GM19351 (cell line): ENCODE results near the gene PDIA2.
"Not testable (repeated sequence)": the region's sequence is repeated elsewhere in the genome, so short reads cannot be mapped to it uniquely, and the experiment has no call there.

Source experiments
- ATAC-seq: cut with Tn5 transposase; IDR thresholded peaks from one replicate; pipeline ENCODE4 v1.9.1; 2021; ENCODE audit warnings: mild to moderate bottlenecking, moderate library complexity; ENCODE audit not compliant: unreplicated experiment

Gene PDIA2

DNA sequence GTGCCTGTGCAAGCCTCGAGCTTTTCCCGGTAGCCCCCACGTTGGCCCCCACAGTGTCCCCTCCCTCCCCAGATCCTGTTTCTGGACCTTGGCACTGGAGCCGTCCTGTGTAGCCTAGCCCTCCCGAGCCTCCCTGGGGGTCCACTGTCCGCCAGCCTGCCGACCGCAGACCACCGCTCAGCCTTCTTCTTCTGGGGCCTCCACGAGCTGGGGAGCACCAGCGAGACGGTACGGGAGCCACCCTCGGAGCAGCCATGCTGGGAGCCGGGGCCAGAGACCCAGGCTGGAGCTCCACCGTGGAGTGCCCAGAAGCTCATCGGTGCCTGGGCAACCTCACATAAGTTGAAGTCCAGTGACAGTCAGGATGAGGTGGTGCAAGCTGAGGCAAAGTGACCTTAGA is 19.0 kb upstream of the PDIA2 start:
- ATAC-seq, result no peak

DNA sequence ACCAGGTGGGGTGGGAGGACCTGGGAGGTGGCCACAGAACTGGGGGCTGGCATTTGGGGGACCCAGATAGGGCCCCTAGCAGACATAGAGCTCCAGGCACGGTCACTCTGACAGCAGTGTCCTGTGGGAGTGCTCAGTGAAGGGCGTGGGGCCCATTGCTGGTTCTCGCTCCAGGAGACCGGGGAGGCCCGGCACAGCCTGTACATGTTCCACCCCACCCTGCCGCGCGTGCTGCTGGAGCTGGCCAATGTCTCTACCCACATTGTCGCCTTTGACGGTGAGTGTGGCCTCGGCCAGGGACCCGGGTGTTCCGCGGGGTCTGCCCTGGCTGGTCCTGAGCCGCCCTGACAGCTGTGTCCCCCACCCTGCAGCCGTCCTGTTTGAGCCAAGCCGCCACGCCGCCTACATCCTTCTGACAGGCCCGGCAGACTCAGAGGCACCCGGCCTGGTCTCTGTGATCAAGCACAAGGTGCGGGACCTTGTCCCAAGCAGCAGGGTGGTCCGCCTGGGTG is 18.5 kb upstream of the PDIA2 start:
- no peak for ATAC-seq

DNA sequence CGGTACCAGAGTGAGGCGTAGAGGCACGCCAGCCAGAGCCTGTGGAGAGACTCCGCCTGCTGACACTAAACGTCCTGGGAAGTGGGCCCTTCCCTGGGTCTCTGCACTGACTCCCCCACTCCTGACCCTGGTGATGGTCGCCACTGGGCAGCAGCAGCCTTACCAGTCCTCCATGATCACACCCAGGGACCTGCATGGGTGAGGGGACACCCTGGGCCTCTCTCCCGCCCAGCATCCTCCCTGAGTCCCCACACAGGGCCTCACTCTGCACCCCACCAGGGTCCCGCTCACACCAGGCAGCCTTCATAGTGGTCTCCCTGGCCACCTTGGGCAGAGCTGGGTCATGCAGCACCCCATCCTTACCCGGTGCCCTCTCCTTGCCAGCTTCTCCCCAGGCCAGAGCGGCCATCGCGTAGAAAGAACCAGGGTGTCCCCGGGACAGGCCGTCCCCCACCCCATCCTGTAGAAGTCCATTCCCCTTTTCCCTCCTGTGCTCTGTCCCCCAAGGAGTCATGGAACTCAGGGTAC is 17.9 kb upstream of the PDIA2 start:
- no peak for ATAC-seq

DNA sequence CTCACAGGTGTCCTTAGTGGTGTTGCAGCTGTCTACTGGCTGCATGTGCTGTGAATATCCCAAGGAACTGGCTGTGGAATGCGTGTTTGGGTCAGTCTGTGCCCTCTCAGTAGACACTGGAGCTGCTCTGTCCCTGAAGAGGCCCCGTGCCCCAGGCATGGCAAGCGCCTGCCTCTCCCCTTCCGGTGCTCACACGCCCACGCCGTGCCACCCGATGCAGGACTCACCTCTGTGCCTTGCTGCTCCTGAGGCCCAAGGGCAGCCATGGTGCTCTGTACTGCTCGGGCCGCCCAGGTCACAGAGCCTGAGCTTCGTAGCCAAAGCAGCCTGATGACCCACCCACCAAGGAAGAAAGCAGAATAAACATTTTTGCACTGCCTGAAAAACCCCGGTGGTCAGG is 17.3 kb upstream of the PDIA2 start:
- no peak for ATAC-seq

DNA sequence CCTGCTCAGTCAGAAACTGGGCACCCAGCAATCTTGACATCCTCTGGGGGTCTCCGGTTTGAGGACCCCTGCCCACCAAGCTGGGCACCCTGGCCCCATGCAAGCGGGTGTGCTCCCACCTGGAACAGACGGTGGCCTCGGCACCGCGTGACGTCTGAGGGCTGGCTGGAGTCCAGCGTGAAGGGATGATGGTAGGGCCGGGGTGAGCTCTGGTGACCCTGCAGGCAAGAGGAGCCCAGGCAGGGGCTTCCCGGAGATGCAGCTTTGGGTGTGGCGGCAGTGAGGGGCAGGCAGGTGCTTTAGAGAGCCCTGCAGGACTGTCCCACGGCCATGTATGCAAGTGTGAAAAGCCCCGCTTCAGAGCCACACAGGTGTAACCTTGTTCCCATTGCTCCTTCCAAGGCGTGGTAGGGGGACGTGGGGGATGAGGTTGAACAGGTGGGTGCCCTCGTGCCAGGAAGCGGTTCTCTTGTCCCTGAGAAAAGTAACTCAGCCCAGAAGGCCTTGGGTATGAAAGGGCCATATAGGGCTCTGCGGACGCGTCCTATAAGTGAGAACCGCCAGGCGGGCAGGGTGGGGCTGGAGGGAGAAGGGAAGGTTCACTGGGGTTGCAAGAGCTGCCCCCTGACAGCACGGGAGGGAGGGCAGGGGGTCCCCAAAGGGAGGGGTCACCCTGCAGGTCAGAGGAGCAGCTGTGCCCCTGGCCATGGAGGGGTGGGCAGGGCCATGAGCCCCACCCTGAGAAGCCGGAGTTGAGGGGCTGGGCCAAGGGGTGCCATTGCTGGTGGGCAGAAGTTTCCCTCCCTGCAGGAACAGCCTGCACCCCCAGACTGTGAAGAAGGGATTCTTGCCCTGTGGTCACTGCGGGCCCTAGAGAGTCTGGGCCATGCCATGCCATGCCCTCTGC is 16.5 kb upstream of the PDIA2 start:
- no peak for ATAC-seq

DNA sequence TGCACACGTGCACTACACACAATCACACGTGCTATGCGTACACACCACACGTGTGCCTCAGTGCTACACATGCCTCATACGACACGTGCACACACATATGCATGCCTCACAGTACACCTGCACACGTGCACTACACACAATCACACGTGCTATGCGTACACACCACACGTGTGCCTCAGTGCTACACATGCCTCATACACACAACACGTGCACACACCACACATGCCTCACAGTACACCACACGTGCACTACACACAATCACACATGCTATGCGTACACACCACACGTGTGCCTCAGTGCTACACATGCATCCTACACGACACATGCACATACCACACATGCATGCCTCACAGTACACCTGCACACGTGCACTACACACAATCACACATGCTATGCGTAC is 15.4 kb upstream of the PDIA2 start:
- not testable (repeated sequence) for ATAC-seq

DNA sequence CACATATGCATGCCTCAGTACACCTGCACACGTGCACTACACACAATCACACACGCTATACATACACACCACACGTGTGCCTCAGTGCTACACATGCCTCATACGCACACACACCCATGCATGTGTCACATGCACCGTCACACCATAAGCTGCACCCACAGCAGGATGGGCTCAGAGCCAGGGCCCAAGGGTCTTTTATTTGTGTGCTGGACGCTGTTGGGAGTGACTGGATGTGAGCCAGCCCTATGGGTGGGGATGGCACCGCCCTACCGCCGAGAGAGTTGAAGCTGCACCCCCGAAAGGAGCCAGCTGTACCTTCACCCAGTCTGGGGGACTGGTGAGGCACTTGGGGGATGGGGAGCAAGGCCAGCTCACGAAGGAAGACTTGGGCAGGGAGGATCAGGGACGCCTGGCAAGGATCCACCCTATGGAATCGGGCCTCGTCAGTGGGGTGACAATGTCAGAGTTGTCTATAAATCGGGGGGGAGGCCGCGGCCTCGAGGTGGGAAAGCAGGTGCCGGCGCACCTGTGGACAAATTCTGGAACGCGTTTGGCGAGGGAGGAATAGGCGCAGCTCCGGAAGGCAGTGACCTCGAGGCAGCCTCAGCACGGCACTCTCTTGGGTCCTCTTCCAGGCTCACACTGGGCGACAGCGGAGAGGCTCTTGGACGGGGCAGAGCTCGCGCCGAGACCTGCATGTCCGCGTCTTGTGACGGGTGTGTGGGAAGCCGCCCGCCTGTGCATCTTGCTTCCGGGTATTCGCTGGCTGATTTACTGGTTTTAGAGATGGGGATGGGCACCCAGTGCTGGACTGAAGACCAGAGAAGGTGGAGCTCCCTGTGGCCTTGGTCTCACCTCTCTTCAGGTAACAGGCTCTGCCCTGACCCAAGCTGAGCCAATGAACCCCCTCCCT is 14.6 kb upstream of the PDIA2 start:
- no peak for ATAC-seq

DNA sequence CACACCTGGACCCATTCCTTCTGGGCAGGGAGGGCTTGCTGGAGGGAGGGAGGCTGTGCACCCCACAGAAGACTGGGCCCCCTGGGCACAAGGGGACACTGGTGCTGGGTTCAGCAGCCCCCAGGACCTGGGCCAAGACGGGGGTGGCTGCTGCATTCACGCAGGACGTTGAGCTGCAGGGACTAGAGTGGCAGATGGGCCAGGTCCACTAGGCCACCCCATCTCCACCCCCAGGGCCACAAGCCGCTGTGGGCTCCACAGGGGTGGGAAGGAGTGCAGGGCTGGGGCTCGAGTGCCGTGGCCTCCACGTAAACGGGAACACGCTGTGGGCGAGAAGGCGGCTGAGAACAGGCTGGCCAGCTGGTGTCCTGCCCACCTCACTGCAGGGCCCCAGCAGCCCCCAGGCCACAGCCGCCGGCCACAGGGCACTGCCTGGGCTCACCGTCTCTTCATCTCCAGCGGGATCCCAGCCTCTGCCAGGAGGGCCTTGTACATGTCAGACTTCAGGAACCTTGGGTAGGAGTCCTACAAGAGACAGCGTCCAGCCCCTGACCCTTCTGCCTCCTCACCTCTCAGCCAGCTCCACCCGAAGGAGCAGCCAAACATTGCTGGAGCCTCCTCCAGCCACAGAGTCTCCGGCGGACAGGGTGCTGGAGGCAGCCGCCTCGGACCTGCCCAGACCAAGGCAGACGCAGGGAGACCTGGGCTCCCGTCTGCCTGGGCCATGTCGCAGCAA is 13.7 kb upstream of the PDIA2 start:
- ATAC-seq, result no peak

DNA sequence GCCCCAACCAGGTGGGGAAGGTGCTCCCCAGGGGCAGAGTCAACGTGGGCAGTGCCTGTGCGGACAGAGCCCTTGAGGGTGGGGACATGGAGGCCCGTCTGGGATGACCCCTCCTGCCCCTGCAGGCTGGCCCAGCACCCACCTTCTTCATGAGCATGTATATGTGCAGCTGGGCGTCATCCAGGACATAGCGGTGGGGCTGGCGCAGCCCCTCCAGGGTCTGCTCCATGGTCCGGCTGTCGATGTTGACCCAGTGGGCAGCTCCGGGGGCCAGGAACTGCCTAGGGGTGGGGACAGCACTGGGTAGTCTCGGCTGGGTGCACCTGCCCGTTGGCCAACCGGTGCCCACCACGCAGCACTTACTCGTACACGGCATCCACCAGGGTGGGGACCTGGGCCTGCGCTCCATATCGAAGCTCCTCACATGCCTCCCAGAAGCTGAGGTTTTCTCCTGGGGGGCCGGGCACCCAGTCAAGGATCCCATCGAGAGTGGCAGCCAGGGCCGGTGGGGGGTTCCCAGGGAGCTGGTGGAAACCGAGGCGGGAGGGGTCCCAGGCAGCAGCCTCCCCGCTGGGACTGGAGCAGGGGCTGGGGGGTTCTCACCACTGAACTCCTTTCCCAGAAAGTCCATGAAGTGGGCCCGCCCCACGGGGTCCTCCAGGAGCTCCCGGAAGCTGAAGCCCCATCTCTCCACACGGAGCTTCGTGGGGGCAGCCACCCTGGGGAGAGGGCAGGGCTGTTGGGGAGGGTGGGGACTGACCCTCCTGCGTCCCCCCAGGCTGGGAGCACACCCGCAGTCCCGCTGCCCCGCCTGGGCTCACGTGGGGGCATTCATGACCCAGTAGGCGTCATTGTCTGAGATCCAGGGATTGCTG is 12.3 kb upstream of the PDIA2 start:
- ATAC-seq, result no peak

DNA sequence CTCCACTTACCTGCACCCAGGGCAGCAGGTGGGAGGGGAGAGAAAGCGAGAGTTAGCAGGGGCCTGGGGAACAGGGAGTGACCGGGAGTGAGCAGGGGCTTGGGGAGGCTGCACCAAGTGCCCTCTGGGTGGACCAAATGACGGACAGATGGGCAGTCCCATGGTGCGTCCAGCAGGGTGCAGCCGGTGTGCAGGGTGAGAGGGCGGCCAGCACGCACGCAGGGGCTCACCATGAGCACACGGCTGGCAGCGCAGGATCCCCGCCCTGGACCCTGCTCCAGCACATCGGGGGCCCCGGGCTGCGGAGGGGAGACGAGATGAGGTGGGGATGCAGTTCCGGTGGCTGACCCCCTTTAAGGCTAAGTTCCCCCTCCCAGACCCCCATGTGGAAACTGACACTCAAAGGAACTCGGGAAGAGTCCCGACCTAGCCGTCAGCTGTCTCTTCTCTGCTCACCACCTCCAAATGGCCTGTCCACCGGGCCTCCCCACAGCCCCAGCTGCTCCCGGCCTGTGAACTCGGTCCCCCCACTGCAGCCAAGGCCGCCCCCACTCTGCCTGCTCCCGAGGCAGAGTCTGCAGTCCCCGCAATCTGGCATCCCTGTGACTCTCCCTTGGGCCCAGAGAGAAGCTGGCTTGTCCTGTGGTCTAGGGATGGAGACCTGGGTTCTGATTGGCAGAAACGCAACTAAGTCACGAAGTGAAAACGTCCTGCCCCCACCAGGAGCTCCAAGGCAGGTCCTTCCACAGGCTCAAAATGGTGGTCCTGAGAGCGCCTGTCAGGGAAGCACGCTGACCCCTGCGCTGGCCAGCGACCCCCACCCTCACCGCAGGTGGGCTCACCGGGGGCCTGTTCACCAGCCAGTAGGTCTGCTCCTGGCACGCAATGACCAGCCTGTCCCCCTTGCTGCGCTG is 10.1 kb upstream of the PDIA2 start:
- ATAC-seq, result no peak

DNA sequence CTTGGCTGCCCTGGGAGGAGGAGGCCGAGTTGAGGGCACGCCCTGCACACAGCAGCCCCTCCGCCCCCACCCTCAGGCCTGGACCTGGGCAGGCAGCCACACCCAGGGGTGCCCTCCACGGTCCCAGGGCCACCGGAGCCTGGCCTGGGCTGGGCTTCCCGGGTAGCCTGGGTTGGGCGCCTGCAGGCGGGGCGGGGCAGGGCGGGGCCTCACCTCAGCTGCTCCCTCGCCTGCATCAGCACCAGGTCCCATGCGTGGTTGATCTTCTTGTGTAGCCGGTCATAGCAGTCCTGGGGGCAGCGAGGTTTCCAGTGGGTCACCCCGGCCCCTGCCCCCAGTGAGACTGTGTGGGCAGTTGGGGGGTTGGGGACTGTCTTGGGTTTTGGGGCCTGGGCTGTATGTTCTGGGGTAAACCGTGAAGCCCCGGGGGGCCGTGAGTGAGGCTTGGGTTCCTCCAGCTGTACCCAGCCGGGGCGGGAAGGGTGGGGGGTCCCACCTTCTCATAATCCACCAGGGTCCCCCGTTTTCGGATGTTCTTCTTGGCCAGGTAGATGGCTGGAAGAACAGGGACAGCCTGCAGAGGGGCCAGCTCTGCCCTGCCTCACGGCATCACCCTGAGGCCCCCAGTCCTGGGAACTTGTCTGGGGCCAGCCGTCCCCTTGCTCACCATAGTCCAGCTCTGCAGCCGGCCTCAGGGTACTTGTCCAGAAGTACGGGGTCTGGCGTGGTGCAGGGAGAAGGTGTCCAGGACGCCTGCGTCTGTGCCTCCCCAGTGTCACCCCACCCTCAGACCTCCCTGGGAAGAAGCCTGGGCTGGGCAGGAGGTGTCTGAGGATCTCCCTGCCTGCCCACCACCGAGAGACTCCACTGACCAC is 9.2 kb upstream of the PDIA2 start:
- no peak for ATAC-seq

DNA sequence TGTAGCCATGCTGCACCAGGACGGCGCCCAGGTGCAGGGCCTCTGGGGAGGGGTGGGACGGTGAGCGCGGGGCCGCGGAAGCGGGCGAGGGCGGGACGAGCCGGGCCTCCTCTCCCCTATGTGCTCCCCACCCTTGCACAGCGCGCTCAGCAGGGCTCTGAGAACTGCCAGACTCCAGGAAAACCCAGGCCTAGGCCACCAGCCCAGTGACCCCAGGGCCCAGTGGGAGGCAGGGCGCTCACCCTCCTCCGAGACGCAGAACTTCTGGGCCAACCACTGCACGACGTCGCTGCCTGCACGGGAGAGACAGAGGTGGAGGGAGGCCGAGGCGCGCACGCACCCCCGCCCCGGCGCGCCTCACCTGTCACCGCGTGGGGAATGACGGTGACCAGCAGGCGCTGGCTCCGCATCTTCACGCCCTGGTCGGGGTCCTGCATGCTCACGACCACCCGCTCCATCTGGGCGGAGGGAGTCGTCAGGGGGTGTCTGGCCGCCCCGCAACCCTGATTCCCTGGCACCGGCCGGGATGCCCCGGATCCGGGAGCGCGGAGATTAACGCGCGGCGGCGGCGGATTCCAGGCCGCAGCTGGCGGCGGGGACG is 7.8 kb upstream of the PDIA2 start:
- no peak for ATAC-seq

DNA sequence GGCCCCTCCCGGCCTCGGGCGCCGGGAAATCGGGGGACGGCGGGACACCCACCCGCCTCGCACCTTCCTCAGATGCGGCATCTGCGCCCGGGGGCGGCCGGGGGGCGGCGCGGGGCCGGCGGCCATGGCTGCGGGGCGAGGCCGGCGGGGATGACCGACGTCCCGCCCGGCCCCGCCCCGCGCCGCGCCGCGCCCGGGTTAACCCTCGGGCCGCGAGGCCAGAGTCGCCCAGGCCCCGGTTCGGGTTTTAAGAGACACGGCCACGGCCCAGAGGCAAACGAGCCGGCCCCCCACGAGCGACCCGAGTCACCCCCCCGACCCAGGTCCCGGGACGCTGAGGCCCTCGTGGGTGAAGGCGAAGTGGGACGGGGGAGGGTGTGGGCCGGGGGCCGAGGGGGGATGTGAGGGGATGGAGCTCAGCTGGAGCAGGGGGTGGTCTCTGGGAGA is 7.2 kb upstream of the PDIA2 start, which contains the start of gene RGS11:
Gene RGS11, minus strand, starts transcription at position 159 of the 447 bp plus-strand sequence. Its CDS starts 33 bp downstream, at position 126.
- ATAC-seq, result no peak

DNA sequence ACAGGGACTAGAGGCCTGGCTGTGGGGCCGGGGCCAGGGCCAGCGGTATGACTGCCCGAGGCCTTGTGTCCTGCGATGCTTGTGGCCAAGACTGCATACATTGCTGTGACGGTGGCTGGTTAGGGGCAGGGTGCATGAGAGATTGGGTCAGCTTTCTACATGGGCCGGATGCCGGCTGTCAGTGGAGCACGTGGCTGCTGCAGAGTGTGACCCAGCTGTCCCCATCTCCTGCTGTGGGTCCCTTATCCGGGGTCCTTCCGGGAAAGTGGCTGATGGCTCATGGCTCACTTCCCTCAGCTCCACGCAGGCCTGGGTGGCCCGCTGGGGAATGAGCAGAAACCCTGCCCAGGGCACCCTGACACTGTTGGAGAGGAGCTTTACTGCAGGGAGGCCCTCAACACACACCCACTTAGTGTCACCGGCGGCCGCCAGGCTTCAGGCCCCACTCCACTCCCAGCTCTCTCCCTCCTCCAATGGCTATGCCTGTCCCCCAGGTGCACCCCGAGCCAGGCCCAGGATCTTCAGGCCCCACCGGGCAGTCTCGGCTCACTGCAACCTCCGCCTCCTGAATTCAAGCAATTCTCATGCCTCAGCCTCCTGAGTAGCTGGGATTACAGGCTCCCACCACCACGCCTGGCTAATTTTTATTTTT is 6.4 kb upstream of the PDIA2 start:
- ATAC-seq, result no peak

DNA sequence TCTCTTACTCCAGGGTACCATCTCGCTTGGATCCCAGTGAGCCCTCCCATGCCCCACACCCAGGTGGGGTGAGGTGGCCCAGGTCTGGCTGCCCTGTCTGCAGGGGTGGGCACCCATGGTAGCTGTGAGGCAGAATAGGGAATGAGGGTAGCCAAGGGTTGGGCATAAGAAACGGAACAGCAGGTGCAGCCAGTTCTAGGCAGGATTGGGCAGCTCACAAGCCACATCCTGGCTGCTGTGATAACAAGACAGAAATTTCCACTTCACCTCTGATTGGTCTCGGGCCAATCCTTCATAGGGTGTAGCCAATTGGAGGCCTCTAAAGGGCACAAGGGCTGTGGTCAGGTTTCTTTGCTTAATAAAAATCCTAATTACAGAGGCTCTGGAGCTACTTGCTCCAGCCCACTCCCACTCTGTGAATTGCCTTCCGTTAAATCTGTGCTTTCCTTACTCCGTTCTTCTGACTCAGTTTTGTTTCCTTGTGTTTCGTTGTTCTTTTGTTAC is 4.0 kb upstream of the PDIA2 start:
- no peak for ATAC-seq

DNA sequence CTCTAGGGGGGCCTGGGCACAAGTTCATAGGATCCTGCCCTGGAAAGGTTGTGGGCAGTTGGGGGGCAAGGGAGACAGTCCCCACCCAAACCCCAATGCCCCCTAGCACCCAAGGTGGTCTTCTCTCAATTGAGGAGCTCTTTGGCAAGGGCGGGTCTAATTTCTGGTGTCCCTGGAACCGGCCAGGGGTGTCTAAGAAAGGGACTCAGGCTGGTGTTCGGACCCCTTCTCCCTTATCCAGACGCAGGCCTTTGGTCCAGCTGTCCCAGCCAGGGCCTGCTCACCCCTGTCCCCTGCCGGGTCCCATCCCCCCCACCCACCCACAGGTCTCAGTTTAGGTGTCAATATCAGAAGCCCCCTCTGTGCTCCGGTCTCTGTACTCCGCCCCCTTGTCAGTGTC is 3.4 kb upstream of the PDIA2 start:
- no peak for ATAC-seq
